PC-3 (cell line): ENCODE measurements around the gene DMRTA2. TPM values are rescaled to one million over a fixed set of nuclear protein-coding genes. Genes with fewer than 3 reads are reported as not detected.

Source experiments
- ATAC-seq: fragments of 200-7000 bp; cut with Tn5 transposase; 2 replicates; pipeline ENCODE4 v1.9.1; 2020; ENCODE audit warnings: mild to moderate bottlenecking, moderate library complexity
- BruUV-seq: library from RNA; stranded (reverse); fragments of 400-500 nt; replicated peaks from 2 replicates; lab custom pipeline; 2021; lab: Mats Ljungman, UMichigan
- CTCF ChIA-PET: fragments of 300-600 bp; sonication (Branson Sonifier 250); formaldehyde crosslinking; loops from one replicate; lab custom pipeline; 2022; ENCODE audit warnings: antibody characterized with exemption; lab: Charles Lee
- POLR2A ChIA-PET: fragments of 300-600 bp; sonication (Branson Sonifier 250); formaldehyde crosslinking; loops from one replicate; lab custom pipeline; 2022; ENCODE audit warnings: antibody characterized with exemption; ENCODE audit not compliant: unreplicated experiment; lab: Charles Lee
- DNase-seq: peaks from one replicate; pipeline ENCODE4 v3.0.0-alpha.2; 2015
- H2AFZ ChIP-seq: fragments of 300-600 bp; sonication (generic); 2 replicates; pipeline ENCODE4 v1.6.0; 2016; ENCODE audit warnings: antibody characterized with exemption, low read length
- H3F3A ChIP-seq: fragments of 300-600 bp; sonication (generic); one replicate; pipeline ENCODE4 v1.6.0; 2017; ENCODE audit warnings: antibody characterized with exemption, low read length, control low read depth, mild to moderate bottlenecking; ENCODE audit not compliant: unreplicated experiment
- H3K27ac ChIP-seq: fragments of 300-600 bp; sonication (generic); 2 replicates; pipeline ENCODE4 v1.5.1; 2016; ENCODE audit warnings: mild to moderate bottlenecking, low read length
- H3K27me3 ChIP-seq: fragments of 300-600 bp; sonication (generic); 2 replicates; pipeline ENCODE4 v1.6.1; 2016; ENCODE audit warnings: low read length, mixed read lengths
- H3K36me3 ChIP-seq: fragments of 300-600 bp; sonication (generic); 2 replicates; pipeline ENCODE4 v1.6.1; 2016; ENCODE audit warnings: low read depth, mixed run types, low read length, mixed read lengths
- H3K4me1 ChIP-seq: fragments of 300-600 bp; sonication (generic); 2 replicates; pipeline ENCODE4 v1.5.1; 2016; ENCODE audit warnings: low read length; ENCODE audit not compliant: insufficient read depth
- H3K4me2 ChIP-seq: fragments of 300-600 bp; sonication (generic); 2 replicates; pipeline ENCODE4 v1.6.0; 2016; ENCODE audit warnings: low read length
- H3K4me3 ChIP-seq: fragments of 300-600 bp; sonication (generic); 2 replicates; pipeline ENCODE4 v1.5.1; 2016; ENCODE audit warnings: mild to moderate bottlenecking, low read length, mixed read lengths
- H3K79me2 ChIP-seq: fragments of 300-600 bp; sonication (generic); 2 replicates; pipeline ENCODE4 v1.6.1; 2017; ENCODE audit warnings: low read length, mixed read lengths
- H3K9ac ChIP-seq: fragments of 300-600 bp; sonication (generic); 2 replicates; pipeline ENCODE4 v1.6.0; 2016; ENCODE audit warnings: mild to moderate bottlenecking, low read length
- H3K9me2 ChIP-seq: fragments of 300-600 bp; sonication (generic); replicated peaks from 2 replicates; pipeline ENCODE4 v1.6.1; 2016; ENCODE audit warnings: mixed run types, low read length, mixed read lengths
- H3K9me3 ChIP-seq: fragments of 300-600 bp; sonication (generic); 2 replicates; pipeline ENCODE4 v1.6.1; 2016; ENCODE audit warnings: low read length, mixed read lengths
- H4K20me1 ChIP-seq: fragments of 300-600 bp; sonication (generic); 2 replicates; pipeline ENCODE4 v1.6.1; 2016; ENCODE audit warnings: low read length, mixed read lengths
- EZH2 ChIP-seq: fragments of 300-600 bp; sonication (generic); IDR thresholded peaks from one replicate; pipeline ENCODE4 v1.6.1; 2017; ENCODE audit warnings: antibody characterized with exemption, mild to moderate bottlenecking, low read length; ENCODE audit not compliant: unreplicated experiment
- EZH2phosphoT487 ChIP-seq: fragments of 300-600 bp; sonication (generic); IDR thresholded peaks from 2 replicates; pipeline ENCODE4 v1.6.1; 2018; ENCODE audit warnings: mild to moderate bottlenecking, antibody characterized with exemption, low read length, borderline replicate concordance
- intact Hi-C: fragments of 100-400 bp; cut with micrococcal nuclease; formaldehyde crosslinking; loops from 2 replicates; pipeline ENCODE4 v1.9.0; 2023
- total RNA-seq: library from RNA; depleted of rRNA; stranded (reverse); fragments of >200 nt; gene quantifications from 2 replicates; pipeline ENCODE4 v1.2.3, GENCODE V29; 2014
- TF ChIP-seq, protein P1 (sequence below): fragments of 300-600 bp; sonication (generic); conservative IDR thresholded peaks from 2 replicates; pipeline ENCODE4 v1.5.1; 2017; ENCODE audit warnings: antibody characterized with exemption, low read depth, mild to moderate bottlenecking, low read length

Gene DMRTA2
- total RNA-seq, 1 experiment from 2014 or later: not detected

DNA sequence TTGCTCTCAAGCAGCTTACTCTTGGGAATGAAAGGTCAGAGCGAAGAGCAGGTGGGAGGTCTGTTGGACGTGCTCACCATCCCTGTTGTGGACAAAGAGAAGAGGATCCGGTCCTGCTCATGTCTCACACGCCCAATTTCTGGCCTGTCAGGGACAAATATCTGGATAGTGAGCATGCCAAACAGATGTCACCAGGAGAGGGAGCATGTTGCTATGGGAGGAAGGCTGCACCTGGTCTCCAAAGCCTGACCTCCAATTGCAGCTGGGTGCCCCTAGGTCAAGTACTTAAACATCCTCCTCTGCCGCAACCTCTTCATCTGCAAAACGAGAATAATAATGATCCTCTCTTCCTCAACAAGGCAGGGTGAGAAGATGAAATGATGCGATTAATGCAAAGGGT is 53.4 kb downstream of the DMRTA2 start:
- DNase-seq (no peak), ATAC-seq (no peak)
- no peaks in the 10 kb centered on the region for H3K27me3 ChIP-seq
- H2AFZ ChIP-seq: no peak overlapping the region
- CTCF ChIA-PET: no interaction called here
- H3F3A ChIP-seq: no peaks in the 10 kb centered on the region
- no TSS peak for BruUV-seq
- no peaks in the 10 kb centered on the region for H3K9me2 ChIP-seq
- H4K20me1 ChIP-seq: no peaks in the 10 kb centered on the region
- no peak overlapping the region for H3K9ac ChIP-seq
- no peak overlapping the region for H3K27ac ChIP-seq
- TF ChIP-seq EZH2 (no peak), EZH2phosphoT487 (no peak)
- TF ChIP-seq, protein P1, sequence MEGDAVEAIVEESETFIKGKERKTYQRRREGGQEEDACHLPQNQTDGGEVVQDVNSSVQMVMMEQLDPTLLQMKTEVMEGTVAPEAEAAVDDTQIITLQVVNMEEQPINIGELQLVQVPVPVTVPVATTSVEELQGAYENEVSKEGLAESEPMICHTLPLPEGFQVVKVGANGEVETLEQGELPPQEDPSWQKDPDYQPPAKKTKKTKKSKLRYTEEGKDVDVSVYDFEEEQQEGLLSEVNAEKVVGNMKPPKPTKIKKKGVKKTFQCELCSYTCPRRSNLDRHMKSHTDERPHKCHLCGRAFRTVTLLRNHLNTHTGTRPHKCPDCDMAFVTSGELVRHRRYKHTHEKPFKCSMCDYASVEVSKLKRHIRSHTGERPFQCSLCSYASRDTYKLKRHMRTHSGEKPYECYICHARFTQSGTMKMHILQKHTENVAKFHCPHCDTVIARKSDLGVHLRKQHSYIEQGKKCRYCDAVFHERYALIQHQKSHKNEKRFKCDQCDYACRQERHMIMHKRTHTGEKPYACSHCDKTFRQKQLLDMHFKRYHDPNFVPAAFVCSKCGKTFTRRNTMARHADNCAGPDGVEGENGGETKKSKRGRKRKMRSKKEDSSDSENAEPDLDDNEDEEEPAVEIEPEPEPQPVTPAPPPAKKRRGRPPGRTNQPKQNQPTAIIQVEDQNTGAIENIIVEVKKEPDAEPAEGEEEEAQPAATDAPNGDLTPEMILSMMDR: peak; percentile 18; the same call in 1 of the 2 replicates
- H3K4me3 ChIP-seq: no peak overlapping the region
- H3K79me2 ChIP-seq: no peaks in the 10 kb centered on the region
- no peaks in the 10 kb centered on the region for H3K36me3 ChIP-seq
- no peak overlapping the region for H3K4me2 ChIP-seq
- intact Hi-C loops: no loop called here
- POLR2A ChIA-PET: no interaction called here
- no peaks in the 10 kb centered on the region for H3K9me3 ChIP-seq
- H3K4me1 ChIP-seq: no peaks in the 10 kb centered on the region

DNA sequence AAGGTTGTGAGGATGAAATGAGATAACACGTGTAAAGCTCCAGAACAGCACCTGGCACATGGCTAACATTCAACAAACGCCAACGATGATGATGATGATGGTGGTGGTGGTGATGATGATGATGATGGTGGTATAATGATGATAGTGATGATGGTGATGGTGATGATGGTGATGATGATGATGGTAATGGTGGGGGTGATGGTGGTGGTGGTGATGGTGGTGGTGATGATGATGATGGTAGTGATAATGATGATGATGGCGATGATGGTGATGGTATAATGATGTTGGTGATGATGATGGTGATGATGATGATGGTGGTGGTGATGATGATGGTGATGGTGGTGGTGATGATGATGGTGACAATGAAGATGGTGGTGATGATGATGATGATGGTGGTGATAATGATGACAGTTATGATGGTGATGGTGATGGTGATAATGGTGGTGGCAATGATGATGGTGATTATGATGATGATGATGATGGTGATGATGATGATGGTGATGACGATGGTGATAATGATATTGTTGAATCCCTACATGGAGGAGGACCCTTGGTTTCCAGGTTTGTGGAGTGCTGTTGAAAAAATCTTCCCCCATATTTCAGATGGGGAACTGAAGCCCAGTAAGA is 54.1 kb downstream of the DMRTA2 start:
- DNase-seq (no peak), ATAC-seq (no peak)
- no peak overlapping the region for H3K4me3 ChIP-seq
- no peak overlapping the region for H3K9ac ChIP-seq
- H3K4me2 ChIP-seq: no peak overlapping the region
- H2AFZ ChIP-seq: no peak overlapping the region
- no peak overlapping the region for H3K27ac ChIP-seq
- H3F3A ChIP-seq: no peaks in the 10 kb centered on the region
- ChIA-PET POLR2A (no interaction called here), CTCF (interaction anchor here (0.6 kb wide), 1 partner anchor 336 kb away, joined by 3 read pairs; no protein-coding TSS in a partner anchor)
- H3K79me2 ChIP-seq: no peaks in the 10 kb centered on the region
- H3K9me3 ChIP-seq: no peaks in the 10 kb centered on the region
- no peaks in the 10 kb centered on the region for H3K36me3 ChIP-seq
- no peaks in the 10 kb centered on the region for H4K20me1 ChIP-seq
- no peaks in the 10 kb centered on the region for H3K4me1 ChIP-seq
- no peaks in the 10 kb centered on the region for H3K9me2 ChIP-seq
- TF ChIP-seq EZH2 (no peak), EZH2phosphoT487 (no peak)
- TF ChIP-seq, protein P1: no peak
- intact Hi-C loops: no loop called here
- H3K27me3 ChIP-seq: no peaks in the 10 kb centered on the region
- no TSS peak for BruUV-seq
